K562 (cell line): ENCODE results near the gene ZNF718.

Source experiments
- NR2C1 ChIP-seq, 2 experiments: fragments of 450-650 bp; IDR thresholded peaks; 2 replicates each; pipeline ENCODE4 v1.6.1; 2017; ENCODE audit warnings: mild to moderate bottlenecking in 2 of 2, antibody characterized with exemption in 1 of 2, inconsistent platforms in 1 of 2, missing compliant biosample characterization in 1 of 2, missing genetic modification characterization in 1 of 2
- SMAD2 ChIP-seq: fragments of 150-350 bp; IDR thresholded peaks from 2 replicates; pipeline ENCODE4 v1.6.1; 2014; ENCODE audit warnings: low read depth, mild to moderate bottlenecking, low read length
- SRSF1 ChIP-seq: fragments of 200-400 bp; formaldehyde crosslinking; IDR thresholded peaks from 2 replicates; pipeline ENCODE4 v1.6.1; 2017; ENCODE audit warnings: mild to moderate bottlenecking, low read depth, low read length, moderate library complexity
- TF ChIP-seq, protein P1 (sequence below): sonication (generic); formaldehyde crosslinking; IDR thresholded peaks from 2 replicates; pipeline ENCODE4 v1.9.0; 2022; ENCODE audit warnings: mild to moderate bottlenecking, missing genetic modification reagents
- TF ChIP-seq, protein P2 (sequence below), 3 experiments: IDR thresholded peaks in 2 of 3; conservative IDR thresholded peaks in 1 of 3; 2 replicates each; pipeline ENCODE4 v1.5.1; 2011 to 2012; ENCODE audit warnings: low read length in 3 of 3, mild to moderate bottlenecking in 3 of 3, control low read depth in 2 of 3, improper control_type of control experiment in 1 of 3, inconsistent platforms in 1 of 3, low read depth in 1 of 3, mixed read lengths in 1 of 3, moderate library complexity in 1 of 3; ENCODE audit not compliant: insufficient read depth in 2 of 3

DNA sequence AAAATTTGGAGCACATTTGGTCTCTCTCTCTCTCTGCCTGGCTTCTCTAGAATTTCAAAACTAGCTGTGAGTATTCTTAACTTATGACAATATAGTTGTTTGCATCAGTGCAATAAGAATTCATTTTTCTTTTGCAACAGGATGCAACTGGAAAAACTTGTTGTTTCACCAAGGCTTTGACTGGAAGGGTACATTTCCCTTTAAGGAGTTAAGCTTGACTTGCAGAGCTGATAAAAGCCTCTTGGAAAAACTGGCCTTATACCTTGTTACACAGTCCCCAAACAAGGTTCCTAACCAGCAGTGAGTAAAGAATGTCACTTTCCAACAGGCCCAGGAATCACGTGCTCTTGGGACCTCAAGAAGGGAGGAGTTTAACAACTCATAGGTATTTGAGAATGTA is 25.9 kb upstream of the ZNF718 start:
- TF ChIP-seq, protein P1, sequence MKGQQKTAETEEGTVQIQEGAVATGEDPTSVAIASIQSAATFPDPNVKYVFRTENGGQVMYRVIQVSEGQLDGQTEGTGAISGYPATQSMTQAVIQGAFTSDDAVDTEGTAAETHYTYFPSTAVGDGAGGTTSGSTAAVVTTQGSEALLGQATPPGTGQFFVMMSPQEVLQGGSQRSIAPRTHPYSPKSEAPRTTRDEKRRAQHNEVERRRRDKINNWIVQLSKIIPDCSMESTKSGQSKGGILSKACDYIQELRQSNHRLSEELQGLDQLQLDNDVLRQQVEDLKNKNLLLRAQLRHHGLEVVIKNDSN (CRISPR knock-in tag) = no peak
- TF ChIP-seq SRSF1 = no peak
- TF ChIP-seq NR2C1 (IDR thresholded peaks at IDR 0.05) = no peak
- TF ChIP-seq NR2C1 (tag; IDR thresholded peaks at IDR 0.05) = no peak
- TF ChIP-seq, protein P2, sequence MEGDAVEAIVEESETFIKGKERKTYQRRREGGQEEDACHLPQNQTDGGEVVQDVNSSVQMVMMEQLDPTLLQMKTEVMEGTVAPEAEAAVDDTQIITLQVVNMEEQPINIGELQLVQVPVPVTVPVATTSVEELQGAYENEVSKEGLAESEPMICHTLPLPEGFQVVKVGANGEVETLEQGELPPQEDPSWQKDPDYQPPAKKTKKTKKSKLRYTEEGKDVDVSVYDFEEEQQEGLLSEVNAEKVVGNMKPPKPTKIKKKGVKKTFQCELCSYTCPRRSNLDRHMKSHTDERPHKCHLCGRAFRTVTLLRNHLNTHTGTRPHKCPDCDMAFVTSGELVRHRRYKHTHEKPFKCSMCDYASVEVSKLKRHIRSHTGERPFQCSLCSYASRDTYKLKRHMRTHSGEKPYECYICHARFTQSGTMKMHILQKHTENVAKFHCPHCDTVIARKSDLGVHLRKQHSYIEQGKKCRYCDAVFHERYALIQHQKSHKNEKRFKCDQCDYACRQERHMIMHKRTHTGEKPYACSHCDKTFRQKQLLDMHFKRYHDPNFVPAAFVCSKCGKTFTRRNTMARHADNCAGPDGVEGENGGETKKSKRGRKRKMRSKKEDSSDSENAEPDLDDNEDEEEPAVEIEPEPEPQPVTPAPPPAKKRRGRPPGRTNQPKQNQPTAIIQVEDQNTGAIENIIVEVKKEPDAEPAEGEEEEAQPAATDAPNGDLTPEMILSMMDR (IDR thresholded peaks at IDR 0.05 in 2 of 3, conservative IDR thresholded peaks at IDR 0.05 in 1 of 3; ENCODE audit: insufficient read depth in 2 of 3, low read depth in 1 of 3, low read length in 3 of 3) = no peak
- no peak for TF ChIP-seq SMAD2
